Erythroblast (primary cell): ENCODE data around the gene GJB3.

Experiments
- DNase-seq, 2 experiments: peaks; one replicate each; lab custom pipeline; 2025; lab: John Stamatoyannopoulos, UW
- GATA1 ChIP-seq: IDR thresholded peaks from 2 replicates; pipeline ENCODE4 v1.6.1; 2011; ENCODE audit warnings: low read depth, mild to moderate bottlenecking, control low read depth, low read length, moderate library complexity
- POLR2A ChIP-seq: IDR thresholded peaks from 2 replicates; pipeline ENCODE4 v1.6.1; 2011; ENCODE audit warnings: mild to moderate bottlenecking, low read length

Gene GJB3

DNA sequence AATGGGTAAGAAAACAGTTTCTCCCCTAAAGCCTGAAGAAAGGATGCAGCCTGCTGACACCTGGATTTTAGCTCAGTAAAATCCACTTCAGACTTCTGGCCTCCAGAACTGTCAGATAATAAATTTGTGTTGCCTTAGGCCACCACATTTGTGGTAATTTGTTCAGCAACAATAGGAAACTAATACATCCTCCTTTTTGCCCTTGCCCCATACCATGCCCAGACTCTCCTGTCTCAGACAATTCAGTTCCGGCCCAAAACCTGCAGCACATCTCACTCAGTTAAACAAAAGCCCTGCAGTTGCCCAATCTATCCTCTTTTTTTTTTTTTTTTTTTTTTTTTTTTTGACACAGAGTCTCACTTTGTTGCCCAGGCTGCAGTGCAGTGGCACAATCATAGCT, 52.7 kb downstream of the GJB3 start:
- DNase-seq, result no peak
- TF ChIP-seq GATA1, result no peak
- no peak for TF ChIP-seq POLR2A
